Measurements from ENCODE around the gene NPY5R. TPM values are rescaled to one million over a fixed set of nuclear protein-coding genes. Genes with fewer than 3 reads are reported as not detected.
A peak's percentile ranks its signal among the peaks of the same experiment; 100 is the strongest.

The NPY5R gene
- total RNA-seq, 1 experiment from 2014 or later: not detected

DNA sequence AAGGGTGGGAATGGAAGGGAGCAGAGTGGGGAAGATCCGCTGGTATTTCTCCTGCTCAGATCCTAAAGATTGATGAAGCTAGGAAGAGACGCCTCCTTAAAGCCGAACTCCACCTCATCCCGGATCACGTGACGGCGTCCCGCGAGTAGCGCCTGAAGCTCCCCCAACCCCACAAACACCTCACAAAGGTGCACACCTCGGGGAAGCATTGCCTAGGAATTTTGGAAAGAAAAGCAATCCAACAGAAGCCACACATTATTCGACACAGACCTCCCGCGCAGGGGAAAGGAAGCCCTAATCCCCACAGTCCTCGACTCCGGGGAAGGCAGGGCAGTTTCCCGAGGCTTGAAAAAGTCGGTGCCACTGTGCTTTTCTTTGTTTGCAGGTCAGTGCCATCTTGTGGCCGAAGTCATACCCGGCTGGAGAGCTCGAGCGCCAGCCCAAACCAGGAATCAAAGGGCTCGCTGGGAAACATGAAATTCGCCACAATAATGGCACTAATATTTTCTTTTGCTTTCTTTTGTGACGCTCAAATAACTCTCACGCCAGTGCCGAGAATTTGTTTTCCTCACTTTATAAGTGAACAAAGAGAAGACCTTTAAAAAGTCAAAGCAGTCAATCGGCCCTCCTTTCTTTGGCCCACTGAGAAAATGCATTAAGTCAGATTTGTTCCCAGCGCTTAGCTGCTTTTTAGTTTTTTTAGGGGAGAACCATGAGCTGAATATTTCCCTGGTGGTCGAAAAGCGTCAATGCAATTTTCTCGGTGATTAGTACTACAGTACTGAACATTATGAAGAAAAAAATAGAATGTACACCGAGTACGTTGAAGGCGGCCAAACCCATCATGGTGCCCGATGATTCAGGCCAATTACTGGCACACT is 10.9 kb upstream of the NPY5R start, which contains the start of gene NPY1R:
NPY1R (minus strand) TSS at position 71 of the 881 bp plus-strand sequence. CDS start 6,042 bp downstream, outside the sequence.
- CTCF ChIA-PET: interaction anchor here (0.6 to 3.1 kb wide), 53 partner anchors 10 to 1914 kb away, joined by 3 to 20 read pairs (median 4); partner anchors contain the start of genes NPY5R and TMA16

DNA sequence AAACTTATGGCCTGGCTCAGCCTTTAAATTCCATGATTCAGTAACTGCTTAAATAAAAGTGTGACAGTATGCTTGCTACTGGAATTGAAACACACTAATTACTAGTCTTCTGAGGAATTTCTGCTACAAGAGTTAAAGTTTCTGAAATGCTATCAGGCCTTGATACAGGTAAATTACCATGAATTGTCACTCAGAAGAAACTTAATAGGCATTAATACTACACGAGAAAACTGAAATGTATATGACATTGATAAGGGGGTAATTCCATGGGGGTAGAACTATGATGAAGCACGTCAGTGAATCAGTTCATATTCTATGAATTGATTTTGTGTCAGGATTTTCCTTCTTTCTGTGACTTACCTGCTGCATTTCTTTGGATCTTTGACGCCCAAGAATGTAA is 8.3 kb upstream of the NPY5R start:
- no peaks in the 10 kb centered on the region for H3K9me3 Mint-ChIP-seq (ENCODE audit: unreplicated experiment)
- no peak for DNase-seq (ENCODE audit: unreplicated experiment)
- no peak overlapping the region for H3K4me3 Mint-ChIP-seq (ENCODE audit: unreplicated experiment)
- no TSS peak for BruUV-seq (replicated peaks)
- intact Hi-C loops (cut with micrococcal nuclease): no loop called here
- H3K27me3 Mint-ChIP-seq (ENCODE audit: insufficient read depth, unreplicated experiment): no peaks in the 10 kb centered on the region
- CTCF ChIA-PET: interaction anchor here (1.1 to 2.4 kb wide), 2 partner anchors 221 to 838 kb away, joined by 3 to 10 read pairs; no protein-coding TSS in a partner anchor
- H3K27ac Mint-ChIP-seq (ENCODE audit: low read depth, unreplicated experiment): no peak overlapping the region
- peaks cover 5% of the 10 kb centered on the region for H3K4me1 Mint-ChIP-seq (ENCODE audit: insufficient read depth, unreplicated experiment)
- no peaks in the 10 kb centered on the region for H3K36me3 Mint-ChIP-seq (ENCODE audit: insufficient read depth, unreplicated experiment)
- TF ChIP-seq, protein P1, sequence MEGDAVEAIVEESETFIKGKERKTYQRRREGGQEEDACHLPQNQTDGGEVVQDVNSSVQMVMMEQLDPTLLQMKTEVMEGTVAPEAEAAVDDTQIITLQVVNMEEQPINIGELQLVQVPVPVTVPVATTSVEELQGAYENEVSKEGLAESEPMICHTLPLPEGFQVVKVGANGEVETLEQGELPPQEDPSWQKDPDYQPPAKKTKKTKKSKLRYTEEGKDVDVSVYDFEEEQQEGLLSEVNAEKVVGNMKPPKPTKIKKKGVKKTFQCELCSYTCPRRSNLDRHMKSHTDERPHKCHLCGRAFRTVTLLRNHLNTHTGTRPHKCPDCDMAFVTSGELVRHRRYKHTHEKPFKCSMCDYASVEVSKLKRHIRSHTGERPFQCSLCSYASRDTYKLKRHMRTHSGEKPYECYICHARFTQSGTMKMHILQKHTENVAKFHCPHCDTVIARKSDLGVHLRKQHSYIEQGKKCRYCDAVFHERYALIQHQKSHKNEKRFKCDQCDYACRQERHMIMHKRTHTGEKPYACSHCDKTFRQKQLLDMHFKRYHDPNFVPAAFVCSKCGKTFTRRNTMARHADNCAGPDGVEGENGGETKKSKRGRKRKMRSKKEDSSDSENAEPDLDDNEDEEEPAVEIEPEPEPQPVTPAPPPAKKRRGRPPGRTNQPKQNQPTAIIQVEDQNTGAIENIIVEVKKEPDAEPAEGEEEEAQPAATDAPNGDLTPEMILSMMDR (IDR thresholded peaks at IDR 0.05; ENCODE audit: unreplicated experiment): no peak
- POLR2A ChIA-PET: interaction anchor here (1.7 kb wide), 1 partner anchor 170 kb away, joined by 6 read pairs; no protein-coding TSS in a partner anchor

More for the DNA sequence above, 10.9 kb upstream of the NPY5R start, which contains the start of gene NPY1R:
- TF ChIP-seq, protein P1 (IDR thresholded peaks at IDR 0.05; ENCODE audit: unreplicated experiment): peak; percentile 68
- Mint-ChIP-seq H3K36me3 (ENCODE audit: insufficient read depth, unreplicated experiment) (no peaks in the 10 kb centered on the region), H3K27me3 (ENCODE audit: insufficient read depth, unreplicated experiment) (no peaks in the 10 kb centered on the region), H3K9me3 (ENCODE audit: unreplicated experiment) (no peaks in the 10 kb centered on the region), H3K4me1 (ENCODE audit: insufficient read depth, unreplicated experiment) (peaks cover 5% of the 10 kb centered on the region), H3K4me3 (ENCODE audit: unreplicated experiment) (peak within 1 kb of the TSS; percentile 97), H3K27ac (ENCODE audit: low read depth, unreplicated experiment) (peak within 1 kb of the TSS; percentile 73)
- intact Hi-C loops (cut with micrococcal nuclease): loop anchor here (1.0 to 2.0 kb wide), 8 partner anchors 168 to 835 kb away; no protein-coding TSS in a partner anchor
- BruUV-seq (replicated peaks): no TSS peak
- POLR2A ChIA-PET: interaction anchor here (0.7 to 2.0 kb wide), 7 partner anchors 161 to 228 kb away, joined by 3 to 19 read pairs (median 3); partner anchors contain the start of genes NAF1 and TMA16
- peak; percentile 86 for DNase-seq (ENCODE audit: unreplicated experiment)

DNA sequence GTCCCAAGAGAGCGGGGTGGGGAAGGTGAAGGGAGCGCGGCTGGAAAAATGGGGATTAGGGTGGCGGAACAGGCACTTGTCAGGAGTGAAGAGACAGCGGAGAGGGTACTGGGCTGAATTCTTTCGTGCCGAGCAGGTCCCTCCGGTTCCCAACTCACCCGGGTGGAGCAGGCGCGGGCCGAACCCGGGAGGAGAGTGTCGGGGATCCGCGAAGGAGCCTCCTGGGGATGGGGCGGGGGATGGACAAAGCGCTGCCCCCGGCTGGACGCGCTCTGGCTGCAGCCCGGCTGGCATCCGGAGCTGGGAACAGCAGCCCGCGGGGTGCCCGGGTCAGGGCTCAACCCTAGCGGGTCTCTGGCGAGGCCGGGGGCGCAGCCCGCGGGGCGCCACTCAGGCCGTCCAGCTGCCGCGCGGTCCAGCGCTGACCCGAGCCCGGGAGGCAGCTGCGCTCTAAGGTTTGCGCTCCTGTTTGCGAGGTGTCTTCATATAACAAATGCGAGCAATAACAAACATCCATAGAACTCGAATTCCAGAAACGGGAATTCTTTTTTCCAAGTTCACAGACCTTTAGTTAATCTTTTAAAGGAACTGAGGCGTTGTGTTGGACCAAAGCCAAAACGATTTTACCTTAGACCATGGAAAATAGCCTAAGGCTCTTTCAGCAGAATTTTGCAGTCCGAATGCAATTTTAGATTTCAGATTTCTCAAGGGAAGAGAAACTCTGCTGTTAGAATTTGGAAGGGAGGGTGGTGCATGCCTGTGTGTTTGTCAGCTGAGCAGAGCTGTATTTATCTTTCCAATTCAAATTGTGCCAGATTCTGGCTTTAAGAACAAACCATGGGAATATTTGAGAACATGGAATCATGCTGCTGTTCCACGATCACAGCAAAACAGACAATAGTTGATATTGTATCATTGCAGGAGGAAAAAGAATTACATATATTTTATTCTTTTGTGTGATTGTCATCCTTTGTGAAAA is 744 bp downstream of the NPY5R start:
- no peaks in the 10 kb centered on the region for H3K4me1 Mint-ChIP-seq (ENCODE audit: insufficient read depth, unreplicated experiment)
- H3K4me3 Mint-ChIP-seq (ENCODE audit: unreplicated experiment): peak overlapping the region; percentile 66
- H3K27me3 Mint-ChIP-seq (ENCODE audit: insufficient read depth, unreplicated experiment): no peaks in the 10 kb centered on the region
- no TSS peak for BruUV-seq (replicated peaks)
- ChIA-PET POLR2A (interaction anchor here (0.6 kb wide), 1 partner anchor 183 kb away, joined by 3 read pairs; no protein-coding TSS in a partner anchor), CTCF (interaction anchor here (0.8 kb wide), 1 partner anchor 125 kb away, joined by 3 read pairs; no protein-coding TSS in a partner anchor)
- H3K27ac Mint-ChIP-seq (ENCODE audit: low read depth, unreplicated experiment): no peak overlapping the region
- DNase-seq (ENCODE audit: unreplicated experiment): peak; percentile 4
- H3K9me3 Mint-ChIP-seq (ENCODE audit: unreplicated experiment): no peaks in the 10 kb centered on the region
- no peaks in the 10 kb centered on the region for H3K36me3 Mint-ChIP-seq (ENCODE audit: insufficient read depth, unreplicated experiment)
- intact Hi-C loops (cut with micrococcal nuclease): no loop called here
- TF ChIP-seq, protein P1 (IDR thresholded peaks at IDR 0.05; ENCODE audit: unreplicated experiment): no peak
